Tibial artery (tissue), 4 donors: ENCODE results near the gene MCM5.
A peak's percentile ranks its signal among the peaks of the same experiment; 100 is the strongest.

ENCODE experiments used
- DNase-seq, 2 donors: peaks; one replicate each; pipeline ENCODE4 v3.0.0-alpha.2; 2019
- H3K27ac ChIP-seq, 2 donors: fragments of 200-600 bp; sonication (generic) in 1 of 2; 1 replicate in 1 of 2; 2 replicates in 1 of 2; pipeline ENCODE4 v1.5.1; 2018 to 2019; ENCODE audit warnings: mild to moderate bottlenecking in 1 of 2
- H3K27me3 ChIP-seq, 2 donors: fragments of 200-600 bp; sonication (generic) in 1 of 2; one replicate each; pipeline versions ENCODE4 v1.5.1 to v1.6.0; 2016 to 2019
- H3K36me3 ChIP-seq, 3 donors: fragments of 200-600 bp; sonication (generic) in 2 of 3; one replicate each; pipeline ENCODE4 v1.5.1; 2016 to 2019; ENCODE audit warnings: mild to moderate bottlenecking in 2 of 3
- H3K4me1 ChIP-seq, 4 donors: fragments of 200-600 bp; sonication (generic) in 2 of 4; 1 replicate in 3 of 4; 2 replicates in 1 of 4; pipeline ENCODE4 v1.5.1; 2016 to 2019
- H3K4me3 ChIP-seq, 2 donors: fragments of 200-600 bp; sonication (generic) in 1 of 2; 1 replicate in 1 of 2; 2 replicates in 1 of 2; pipeline ENCODE4 v1.5.1; 2018 to 2019; ENCODE audit warnings: mild to moderate bottlenecking in 2 of 2
- H3K9me3 ChIP-seq, 3 donors: fragments of 200-600 bp; sonication (generic) in 1 of 3; one replicate each; pipeline ENCODE4 v1.5.1; 2016 to 2019
- CTCF ChIP-seq, 2 experiments: fragments of 200-600 bp in 1 of 2; fragments of 450-650 bp in 1 of 2; IDR thresholded peaks; one replicate each; pipeline ENCODE4 v1.5.1; 2017 to 2019; ENCODE audit warnings: antibody characterized with exemption in 2 of 2, mild to moderate bottlenecking in 1 of 2, moderate library complexity in 1 of 2
- intact Hi-C: fragments of 100-400 bp; cut with DNase I; formaldehyde crosslinking; loops from one replicate; pipeline ENCODE4 v1.15.0; 2023; ENCODE audit warnings: low total_unique reads

The MCM5 gene

GRCh38 chr22:35376728-35377472, 23.0 kb upstream of the MCM5 start:
- Histone ChIP-seq H3K36me3 (no peaks in the 10 kb centered on the region), H3K4me1 (peaks cover 0 to 42% (median 28%) of the 10 kb centered on the region in 4 donors), H3K27me3 (no peaks in the 10 kb centered on the region), H3K4me3 (no peak overlapping the region), H3K27ac (peak overlapping the region; percentile 71 to 79), H3K9me3 (no peaks in the 10 kb centered on the region)
- TF ChIP-seq CTCF (IDR thresholded peaks at IDR 0.05): no peak
- intact Hi-C loops: no loop called here
- peak; percentile 97 to 98 for DNase-seq

- Histone ChIP-seq H3K27me3 (no peaks in the 10 kb centered on the region), H3K4me1 (peaks cover 0 to 39% (median 24%) of the 10 kb centered on the region in 4 donors), H3K27ac (peak overlapping the region; percentile 71 to 79), H3K4me3 (no peak overlapping the region), H3K36me3 (no peaks in the 10 kb centered on the region), H3K9me3 (no peaks in the 10 kb centered on the region)
- intact Hi-C loops: no loop called here
- no peak for TF ChIP-seq CTCF (IDR thresholded peaks at IDR 0.05)
- no peak for DNase-seq
Measured at GRCh38 chr22:35377735-35378134, 22.2 kb upstream of the MCM5 start.

- no peak for DNase-seq
Measured at GRCh38 chr22:35378621-35379020, 21.3 kb upstream of the MCM5 start.

GRCh38 chr22:35379146-35379993, 20.6 kb upstream of the MCM5 start:
- no peaks in the 10 kb centered on the region for H3K9me3 ChIP-seq
- no peak overlapping the region for H3K4me3 ChIP-seq
- no peak for DNase-seq
- peaks cover 0 to 9% (median 0%) of the 10 kb centered on the region in 3 donors for H3K36me3 ChIP-seq
- intact Hi-C loops: no loop called here
- H3K4me1 ChIP-seq: peaks cover 0 to 39% (median 24%) of the 10 kb centered on the region in 4 donors
- TF ChIP-seq CTCF (IDR thresholded peaks at IDR 0.05): no peak
- H3K27ac ChIP-seq: peak overlapping the region; percentile 88 to 93
- H3K27me3 ChIP-seq: no peaks in the 10 kb centered on the region

More at GRCh38 chr22:35378621-35379020, 21.3 kb upstream of the MCM5 start:
- intact Hi-C loops: no loop called here
- H3K4me3 ChIP-seq: no peak overlapping the region
- H3K27me3 ChIP-seq: no peaks in the 10 kb centered on the region
- peaks cover 0 to 2% (median 0%) of the 10 kb centered on the region in 3 donors for H3K36me3 ChIP-seq
- TF ChIP-seq CTCF (IDR thresholded peaks at IDR 0.05): no peak
- no peaks in the 10 kb centered on the region for H3K9me3 ChIP-seq
- H3K4me1 ChIP-seq: peaks cover 0 to 39% (median 24%) of the 10 kb centered on the region in 4 donors
- peak overlapping the region; percentile 71 to 79 for H3K27ac ChIP-seq

- intact Hi-C loops: no loop called here
- Histone ChIP-seq H3K27ac (peak overlapping the region; percentile 88 to 93), H3K4me3 (no peak overlapping the region), H3K4me1 (peaks cover 0 to 39% (median 24%) of the 10 kb centered on the region in 4 donors), H3K27me3 (no peaks in the 10 kb centered on the region), H3K9me3 (no peaks in the 10 kb centered on the region), H3K36me3 (peaks cover 0 to 10% (median 0%) of the 10 kb centered on the region in 3 donors)
- no peak for TF ChIP-seq CTCF (IDR thresholded peaks at IDR 0.05)
- DNase-seq: no peak
Measured at GRCh38 chr22:35380013-35380412, 19.9 kb upstream of the MCM5 start.
